HG03460 (cell line): Measurements from ENCODE around the gene MAGEH1.

Experiments
- ATAC-seq: cut with Tn5 transposase; IDR thresholded peaks from one replicate; pipeline ENCODE4 v1.9.1; 2021; ENCODE audit not compliant: unreplicated experiment

MAGEH1 gene

DNA sequence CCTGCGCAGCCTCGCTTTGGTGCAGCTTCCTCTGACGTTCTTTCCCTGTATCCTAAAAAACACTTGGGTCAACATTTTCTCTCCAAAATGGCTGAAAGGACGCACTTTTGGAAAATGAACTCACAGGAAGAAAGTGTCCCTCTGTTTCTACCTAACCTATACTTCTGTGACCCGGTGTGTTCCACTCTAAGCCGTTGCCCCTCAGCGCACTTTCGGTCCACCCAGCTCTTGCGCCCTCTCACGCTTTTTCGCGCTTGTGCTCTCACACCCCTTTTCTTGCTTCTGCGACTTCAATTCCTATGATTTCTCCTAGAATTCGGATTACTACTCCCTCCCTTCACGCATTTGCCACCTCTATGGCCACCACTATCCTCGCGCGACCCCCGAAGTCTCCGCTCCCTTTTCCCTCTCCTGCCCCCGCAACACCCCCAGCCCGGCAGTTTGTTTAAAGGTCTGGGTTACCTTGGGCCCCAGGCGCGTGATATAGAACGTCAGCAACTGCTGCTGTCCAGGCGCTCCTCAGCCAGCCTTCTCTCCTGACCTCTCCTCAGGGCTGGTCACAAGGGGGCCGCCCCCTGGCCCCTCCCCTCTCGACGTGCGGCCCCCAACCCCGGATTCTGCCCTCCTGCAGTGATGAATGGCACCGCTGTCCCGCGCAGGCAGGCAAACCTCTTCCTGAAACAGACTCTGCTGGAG, 37.5 kb downstream of the MAGEH1 start, which contains the start of gene USP51:
Gene USP51, minus strand, starts transcription at position 535 of the 696 bp plus-strand sequence. CDS start 909 bp downstream, outside the sequence.
- peak; percentile 56 for ATAC-seq

DNA sequence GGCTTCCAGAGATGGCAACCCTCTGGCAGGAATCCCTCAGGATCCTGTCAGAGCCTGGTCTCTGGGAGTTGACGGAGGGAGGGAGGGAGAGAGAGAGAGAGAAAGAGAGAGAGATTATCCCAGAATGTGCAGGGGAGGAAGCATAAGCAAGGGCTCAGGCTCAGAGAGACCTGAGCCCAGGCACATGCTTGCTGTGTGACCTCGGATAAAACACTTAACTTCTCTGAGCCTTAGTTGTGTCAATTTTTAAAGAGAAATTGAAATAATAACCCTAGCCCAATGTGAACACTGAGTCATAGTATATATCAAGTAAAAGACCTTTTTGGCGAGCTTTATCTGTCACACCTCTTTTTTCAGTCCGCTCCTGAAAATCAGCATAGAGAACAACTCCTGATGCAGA, 38.2 kb downstream of the MAGEH1 start:
- no peak for ATAC-seq

DNA sequence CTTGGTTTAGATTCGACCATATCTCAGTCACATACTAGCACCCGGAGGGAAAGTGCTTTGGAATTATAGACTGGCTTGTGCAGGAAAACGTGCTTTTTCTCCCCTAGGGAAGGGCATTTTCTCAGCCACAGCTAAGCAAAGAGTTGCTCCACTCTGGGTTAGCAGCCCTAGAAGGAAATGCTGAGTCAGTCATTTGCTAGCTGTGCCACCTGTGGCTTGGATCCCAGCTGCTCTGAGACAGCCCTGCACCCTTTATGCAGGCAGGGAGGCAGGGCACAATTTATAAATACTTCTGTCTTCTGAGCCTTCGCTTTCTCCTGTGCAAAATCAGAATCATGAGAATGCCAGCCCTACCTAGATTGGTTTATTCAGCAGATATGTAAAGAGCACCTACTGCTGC, 39.0 kb downstream of the MAGEH1 start:
- ATAC-seq, result no peak
